ENCODE measurements around the gene IL3RA. TPM values are rescaled to one million over a fixed set of nuclear protein-coding genes. Genes with fewer than 3 reads are reported as not detected.
"Not testable (repeated sequence)": the region's sequence is repeated elsewhere in the genome, so short reads cannot be mapped to it uniquely, and the experiment has no call there.

Gene IL3RA
- total RNA-seq, 4 donors from 2014 or later: 5.2 to 38.3 (median 20.6) TPM

DNA sequence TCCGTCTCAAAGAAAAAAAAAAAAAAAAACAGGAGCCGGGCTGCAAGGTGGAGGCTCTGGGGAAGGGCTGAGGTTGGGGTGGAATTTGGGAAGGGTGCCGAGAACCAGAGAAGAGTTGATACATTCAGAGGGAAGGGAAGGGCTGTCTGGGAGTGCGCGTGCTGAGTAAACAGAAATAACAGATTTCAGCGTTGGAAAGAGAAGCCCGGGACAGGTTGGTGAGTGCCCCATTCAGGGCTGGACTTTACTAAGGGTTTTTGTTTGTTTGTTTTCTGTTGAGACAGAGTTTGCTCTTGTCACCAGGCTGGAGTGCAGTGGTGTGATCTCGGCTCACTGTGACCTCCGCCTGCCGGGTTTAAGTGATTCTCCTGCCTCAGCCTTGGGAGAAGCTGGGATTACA, 1.7 kb upstream of the IL3RA start:
- no peak for ATAC-seq (ENCODE audit: low FRiP score)
- DNase-seq (ENCODE audit: low spot score): no peak
- TF ChIP-seq, protein P1, sequence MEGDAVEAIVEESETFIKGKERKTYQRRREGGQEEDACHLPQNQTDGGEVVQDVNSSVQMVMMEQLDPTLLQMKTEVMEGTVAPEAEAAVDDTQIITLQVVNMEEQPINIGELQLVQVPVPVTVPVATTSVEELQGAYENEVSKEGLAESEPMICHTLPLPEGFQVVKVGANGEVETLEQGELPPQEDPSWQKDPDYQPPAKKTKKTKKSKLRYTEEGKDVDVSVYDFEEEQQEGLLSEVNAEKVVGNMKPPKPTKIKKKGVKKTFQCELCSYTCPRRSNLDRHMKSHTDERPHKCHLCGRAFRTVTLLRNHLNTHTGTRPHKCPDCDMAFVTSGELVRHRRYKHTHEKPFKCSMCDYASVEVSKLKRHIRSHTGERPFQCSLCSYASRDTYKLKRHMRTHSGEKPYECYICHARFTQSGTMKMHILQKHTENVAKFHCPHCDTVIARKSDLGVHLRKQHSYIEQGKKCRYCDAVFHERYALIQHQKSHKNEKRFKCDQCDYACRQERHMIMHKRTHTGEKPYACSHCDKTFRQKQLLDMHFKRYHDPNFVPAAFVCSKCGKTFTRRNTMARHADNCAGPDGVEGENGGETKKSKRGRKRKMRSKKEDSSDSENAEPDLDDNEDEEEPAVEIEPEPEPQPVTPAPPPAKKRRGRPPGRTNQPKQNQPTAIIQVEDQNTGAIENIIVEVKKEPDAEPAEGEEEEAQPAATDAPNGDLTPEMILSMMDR (IDR thresholded peaks at IDR 0.05): no peak

DNA sequence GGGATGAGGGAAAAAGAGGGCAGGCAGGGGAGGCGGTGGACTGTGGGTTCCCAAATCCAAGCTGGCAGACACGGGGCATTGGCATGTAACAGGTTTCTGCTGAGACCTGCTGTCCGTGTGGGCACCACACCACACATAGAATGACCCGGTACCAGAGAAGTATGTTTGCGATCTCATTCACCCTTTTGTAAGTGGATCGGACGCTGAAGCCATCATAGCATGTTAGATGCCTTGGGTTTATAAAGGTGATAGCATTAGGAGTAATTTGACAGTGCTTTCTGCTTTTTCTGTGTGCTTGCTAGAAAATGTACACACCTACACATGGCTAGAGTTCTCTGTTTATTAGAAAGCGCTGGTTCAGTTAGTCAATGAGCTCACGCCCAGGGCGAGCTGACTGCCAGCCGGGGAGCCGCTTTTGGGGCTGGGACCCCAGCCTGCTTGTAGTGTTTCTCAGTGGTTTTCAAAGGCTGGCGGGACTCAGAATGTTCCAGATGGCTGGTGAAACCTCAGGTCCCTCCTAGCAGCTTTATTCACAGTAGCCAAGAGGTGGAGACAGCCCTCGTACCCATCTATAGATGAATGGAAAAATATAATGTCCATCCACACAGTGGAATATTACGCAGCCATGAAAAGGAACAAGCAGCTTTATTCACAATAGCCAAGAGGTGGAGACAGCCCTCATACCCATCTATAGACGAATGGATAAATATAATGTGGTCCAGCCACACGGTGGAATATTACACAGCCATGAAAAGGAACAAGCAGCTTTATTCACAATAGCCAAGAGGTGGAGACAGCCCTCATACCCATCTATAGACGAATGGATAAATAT, 579 bp downstream of the IL3RA start:
- DNase-seq (ENCODE audit: low spot score) (no peak), ATAC-seq (ENCODE audit: low FRiP score) (no peak)
- TF ChIP-seq, protein P1 (IDR thresholded peaks at IDR 0.05): no peak

DNA sequence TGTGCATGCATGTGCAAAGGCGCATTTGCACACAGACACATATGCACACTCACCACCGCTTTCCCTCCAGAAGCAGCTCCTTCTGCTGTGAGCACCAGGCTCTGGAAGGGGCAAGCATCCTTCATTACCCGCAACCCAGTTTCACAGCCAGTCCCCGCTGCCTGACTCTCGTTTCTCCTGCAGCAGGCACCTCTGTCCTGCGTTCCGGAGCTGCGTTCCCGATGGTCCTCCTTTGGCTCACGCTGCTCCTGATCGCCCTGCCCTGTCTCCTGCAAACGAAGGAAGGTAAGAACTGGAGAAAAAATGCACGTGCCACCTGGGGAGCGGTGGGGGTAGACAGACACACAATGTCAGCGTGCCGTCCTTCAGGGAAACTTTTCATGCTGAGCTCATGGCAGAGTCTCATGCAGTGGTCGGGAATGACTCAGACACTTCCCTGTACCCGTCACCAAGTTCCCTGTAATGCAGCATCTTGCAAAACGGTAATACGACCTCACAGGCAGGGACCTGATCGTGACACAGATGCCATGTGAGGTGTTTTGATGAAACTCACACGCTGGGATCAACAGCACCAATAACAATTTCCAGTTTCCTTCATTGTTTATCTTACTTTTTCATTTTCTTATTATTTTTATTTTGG, 5.1 kb downstream of the IL3RA start:
- DNase-seq (ENCODE audit: low spot score) (no peak), ATAC-seq (ENCODE audit: low FRiP score) (no peak)
- TF ChIP-seq, protein P1 (IDR thresholded peaks at IDR 0.05): no peak

DNA sequence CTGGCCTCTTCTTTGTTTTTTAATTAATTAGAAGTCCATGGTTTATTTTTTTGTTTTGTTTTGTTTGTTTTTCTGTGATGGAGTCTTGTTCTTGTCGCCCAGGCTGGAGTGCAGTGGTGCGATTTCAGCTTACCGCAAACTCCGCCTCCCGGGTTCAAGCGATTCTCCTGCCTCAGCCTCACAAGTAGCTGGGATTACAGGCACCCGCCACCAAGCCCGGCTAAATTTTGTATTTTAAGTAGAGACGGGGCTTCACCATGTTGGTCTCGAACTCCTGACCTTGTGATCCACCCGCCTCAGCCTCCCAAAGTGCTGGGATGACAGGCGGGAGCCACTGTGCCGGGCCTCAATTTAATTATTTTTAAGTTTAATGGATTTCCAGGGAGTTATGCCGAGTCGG, 13.0 kb downstream of the IL3RA start:
- ATAC-seq (ENCODE audit: low FRiP score); DNase-seq (ENCODE audit: low spot score): not testable (repeated sequence)

DNA sequence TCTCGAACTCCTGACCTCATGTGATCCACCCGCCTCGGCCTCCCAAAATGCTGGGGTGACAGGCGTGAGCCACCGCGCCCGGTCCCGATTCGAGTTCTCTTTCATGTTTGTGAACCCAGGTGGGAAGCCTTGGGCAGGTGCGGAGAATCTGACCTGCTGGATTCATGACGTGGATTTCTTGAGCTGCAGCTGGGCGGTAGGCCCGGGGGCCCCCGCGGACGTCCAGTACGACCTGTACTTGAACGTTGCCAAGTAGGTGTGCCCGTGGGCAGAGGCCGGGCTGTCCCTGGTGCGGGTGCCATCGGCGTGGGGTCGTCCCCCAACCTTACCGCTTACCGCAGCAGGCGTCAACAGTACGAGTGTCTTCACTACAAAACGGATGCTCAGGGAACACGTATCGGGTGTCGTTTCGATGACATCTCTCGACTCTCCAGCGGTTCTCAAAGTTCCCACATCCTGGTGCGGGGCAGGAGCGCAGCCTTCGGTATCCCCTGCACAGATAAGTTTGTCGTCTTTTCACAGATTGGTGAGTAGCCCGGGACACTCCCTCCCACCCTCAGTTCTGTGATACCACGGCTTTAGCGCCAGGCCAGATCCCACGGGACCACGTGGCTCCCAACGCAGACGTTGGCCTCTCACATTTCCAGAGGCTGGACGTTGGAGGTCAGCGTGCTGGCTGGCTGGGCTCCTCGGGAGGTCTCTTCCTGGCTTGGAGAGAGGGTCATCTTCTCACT, 15.6 kb downstream of the IL3RA start:
- DNase-seq (ENCODE audit: low spot score): no peak
- TF ChIP-seq, protein P1 (IDR thresholded peaks at IDR 0.05): no peak
- ATAC-seq (ENCODE audit: low FRiP score): no peak

DNA sequence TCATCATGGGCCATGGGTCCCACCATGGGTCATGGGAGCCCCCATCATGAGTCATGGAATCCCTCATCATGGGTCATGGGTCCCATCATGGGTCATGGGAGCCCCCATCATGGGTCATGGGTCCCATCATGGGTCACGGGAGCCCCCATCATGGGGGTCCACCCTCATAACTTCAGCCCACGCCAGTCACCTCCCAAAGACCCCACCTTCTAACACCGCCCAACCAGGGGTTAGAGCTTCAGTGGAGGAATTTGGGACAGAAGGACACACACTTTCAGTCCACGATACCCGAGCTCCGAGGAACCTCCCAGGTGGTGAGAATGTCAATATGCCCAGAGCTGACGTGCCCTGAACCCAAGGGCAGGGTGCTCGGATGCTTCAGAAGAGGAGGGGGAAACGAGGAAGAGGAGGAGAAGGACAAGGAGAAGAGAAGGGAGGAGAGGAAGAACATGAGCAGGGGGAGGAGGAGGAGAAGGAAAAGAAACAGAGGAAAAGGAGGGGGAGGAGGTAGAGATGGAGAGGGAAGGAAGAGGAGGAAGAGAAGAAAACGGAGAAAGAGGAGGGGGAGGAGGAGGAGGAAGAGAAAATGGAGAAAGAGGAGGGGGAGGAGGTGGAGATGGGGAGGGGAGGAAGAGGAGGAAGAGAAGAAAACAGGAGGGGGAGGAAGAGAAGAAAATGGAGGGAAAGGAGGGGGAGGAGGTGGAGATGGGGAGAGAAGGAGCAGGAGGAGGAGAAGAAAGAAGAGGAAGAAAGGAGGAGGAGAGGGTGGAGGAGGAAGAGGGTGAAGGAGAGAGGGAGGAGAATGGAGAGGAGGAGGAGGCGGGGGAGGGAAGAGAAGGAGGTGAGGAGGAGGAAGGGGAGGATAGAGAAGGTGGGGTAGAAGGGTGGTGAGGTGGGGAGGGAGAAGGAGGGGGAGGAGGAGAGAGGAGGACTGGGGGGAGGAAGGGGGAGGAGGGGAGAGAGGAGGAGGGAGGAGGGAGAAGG, 17.7 kb downstream of the IL3RA start:
- ATAC-seq (ENCODE audit: low FRiP score) (no peak), DNase-seq (ENCODE audit: low spot score) (peak; percentile 10)
- TF ChIP-seq, protein P1 (IDR thresholded peaks at IDR 0.05): no peak
